Muscle of back (tissue), 11 donors: Measurements from ENCODE around the gene ZC3H12C. TPM values are rescaled to one million over a fixed set of nuclear protein-coding genes. Genes with fewer than 3 reads are reported as not detected.

ENCODE experiments used
- DNase-seq, 3 donors: peaks; one replicate each; pipeline versions ENCODE4 v3.0.0 to v3.0.0-alpha.2; 2013
- polyA plus RNA-seq, 10 donors: library from polyadenylated mRNA; unstranded; fragments of 120-200 nt; gene quantifications; one replicate each; pipeline ENCODE4 v1.2.1, GENCODE V29; 2013; ENCODE audit not compliant: insufficient read length in 10 of 10

The ZC3H12C gene
- polyA plus RNA-seq, 10 donors = 6.6 to 9.9 (median 9.1) TPM

- peak in 1 of 3 donors; percentile 16 for DNase-seq
Observed at GRCh38 chr11:110148775-110149744, 55.9 kb downstream of the ZC3H12C start.

GRCh38 chr11:110152199-110152598, 59.0 kb downstream of the ZC3H12C start:
- no peak for DNase-seq

- DNase-seq = no peak
Observed at GRCh38 chr11:110153474-110153873, 60.3 kb downstream of the ZC3H12C start.

GRCh38 chr11:110156503-110156902, 63.3 kb downstream of the ZC3H12C start:
- no peak for DNase-seq

GRCh38 chr11:110158317-110159200, 65.4 kb downstream of the ZC3H12C start:
- no peak for DNase-seq

GRCh38 chr11:110159476-110159875, 66.3 kb downstream of the ZC3H12C start:
- no peak for DNase-seq

GRCh38 chr11:110160016-110160415, 66.8 kb downstream of the ZC3H12C start:
- DNase-seq = no peak

GRCh38 chr11:110160437-110160836, 67.2 kb downstream of the ZC3H12C start:
- DNase-seq = no peak

- no peak for DNase-seq
Observed at GRCh38 chr11:110161061-110161460, 67.9 kb downstream of the ZC3H12C start.

- DNase-seq = no peak
Observed at GRCh38 chr11:110162216-110162615, 69.0 kb downstream of the ZC3H12C start.

- DNase-seq = no peak
Observed at GRCh38 chr11:110165039-110165925, 72.1 kb downstream of the ZC3H12C start.

- DNase-seq = no peak
Observed at GRCh38 chr11:110168033-110168803, 75.0 kb downstream of the ZC3H12C start.

GRCh38 chr11:110169738-110170137, 76.5 kb downstream of the ZC3H12C start:
- no peak for DNase-seq

GRCh38 chr11:110172468-110173065, 79.4 kb downstream of the ZC3H12C start:
- DNase-seq = no peak

- DNase-seq = peak; percentile 46 to 77 (median 53)
Observed at GRCh38 chr11:110173811-110174644, 80.8 kb downstream of the ZC3H12C start.

- no peak for DNase-seq
Observed at GRCh38 chr11:110174645-110175310, 81.6 kb downstream of the ZC3H12C start.

- no peak for DNase-seq
Observed at GRCh38 chr11:110176366-110177085, 83.3 kb downstream of the ZC3H12C start.

GRCh38 chr11:110177086-110177456, 83.9 kb downstream of the ZC3H12C start:
- DNase-seq = no peak
